OCI-LY1 (cell line): Measurements from ENCODE around the gene LRRC14B.

Experiments
- H2AFZ ChIP-seq: fragments of 200-600 bp; sonication (generic), shearing (Covaris generic); 2 replicates; pipeline ENCODE4 v1.6.0; 2014; ENCODE audit warnings: antibody characterized with exemption, mild to moderate bottlenecking, low read length
- H3F3A ChIP-seq: fragments of 200-600 bp; sonication (generic), shearing (Covaris generic); 2 replicates; pipeline ENCODE4 v1.6.0; 2014; ENCODE audit warnings: mild to moderate bottlenecking, antibody characterized with exemption, low read length, moderate library complexity; ENCODE audit not compliant: insufficient read depth
- H3K27ac ChIP-seq: fragments of 200-600 bp; sonication (generic); 2 replicates; pipeline ENCODE4 v1.5.1; 2014; ENCODE audit warnings: low read length, mixed run types, mild to moderate bottlenecking, low read depth; ENCODE audit not compliant: poor library complexity, severe bottlenecking
- H3K27me3 ChIP-seq: fragments of 200-600 bp; sonication (generic); 2 replicates; pipeline ENCODE4 v1.6.0; 2014; ENCODE audit warnings: antibody characterized with exemption, mild to moderate bottlenecking, low read length, moderate library complexity; ENCODE audit not compliant: insufficient read depth
- H3K36me3 ChIP-seq: fragments of 200-600 bp; sonication (generic); 2 replicates; pipeline ENCODE4 v1.6.1; 2014; ENCODE audit warnings: mild to moderate bottlenecking, antibody characterized with exemption, low read length, moderate library complexity, mixed read lengths; ENCODE audit not compliant: insufficient read depth
- H3K4me1 ChIP-seq: fragments of 200-600 bp; sonication (generic); 2 replicates; pipeline ENCODE4 v1.5.1; 2014; ENCODE audit warnings: mild to moderate bottlenecking, low read length, moderate library complexity; ENCODE audit not compliant: insufficient read depth, severe bottlenecking
- H3K4me2 ChIP-seq: fragments of 200-600 bp; sonication (generic), shearing (Covaris generic); 2 replicates; pipeline ENCODE4 v1.6.1; 2014; ENCODE audit warnings: low read length
- H3K4me3 ChIP-seq: fragments of 200-600 bp; sonication (generic); 2 replicates; pipeline ENCODE4 v1.5.1; 2014; ENCODE audit warnings: low read length, low read depth, mild to moderate bottlenecking, mixed read lengths; ENCODE audit not compliant: poor library complexity, severe bottlenecking
- H3K79me2 ChIP-seq: fragments of 200-600 bp; shearing (Covaris generic); 2 replicates; pipeline ENCODE4 v1.6.1; 2016; ENCODE audit warnings: mixed run types, low read length, mixed read lengths; ENCODE audit not compliant: insufficient read depth
- H3K9ac ChIP-seq: fragments of 200-600 bp; sonication (generic), shearing (Covaris generic); 2 replicates; pipeline ENCODE4 v1.6.1; 2014; ENCODE audit warnings: mild to moderate bottlenecking, low read length, mixed read lengths
- H3K9me2 ChIP-seq: fragments of 200-600 bp; sonication (generic), shearing (Covaris generic); 2 replicates; pipeline ENCODE4 v1.6.1; 2014; ENCODE audit warnings: low read depth, mild to moderate bottlenecking, low read length, mixed read lengths
- H3K9me3 ChIP-seq: fragments of 200-600 bp; shearing (Covaris generic); 2 replicates; pipeline ENCODE4 v1.6.1; 2014; ENCODE audit warnings: low read length, mixed read lengths
- H4K20me1 ChIP-seq: fragments of 200-600 bp; sonication (generic), shearing (Covaris generic); 2 replicates; pipeline ENCODE4 v1.6.0; 2016; ENCODE audit warnings: mild to moderate bottlenecking, low read length; ENCODE audit not compliant: insufficient read depth
- EZH2 ChIP-seq: fragments of 200-600 bp; sonication (generic), shearing (Covaris generic); IDR thresholded peaks from 2 replicates; pipeline ENCODE4 v1.8.0; 2017; ENCODE audit warnings: borderline replicate concordance, mixed run types, mild to moderate bottlenecking, antibody characterized with exemption, low read length, moderate library complexity, mixed read lengths
- TF ChIP-seq, protein P1 (sequence below): fragments of 200-600 bp; sonication (generic), shearing (Covaris generic); IDR thresholded peaks from 2 replicates; pipeline ENCODE4 v1.5.1; 2017; ENCODE audit warnings: mild to moderate bottlenecking, antibody characterized with exemption, low read length, moderate library complexity, mixed read lengths

Gene LRRC14B

DNA sequence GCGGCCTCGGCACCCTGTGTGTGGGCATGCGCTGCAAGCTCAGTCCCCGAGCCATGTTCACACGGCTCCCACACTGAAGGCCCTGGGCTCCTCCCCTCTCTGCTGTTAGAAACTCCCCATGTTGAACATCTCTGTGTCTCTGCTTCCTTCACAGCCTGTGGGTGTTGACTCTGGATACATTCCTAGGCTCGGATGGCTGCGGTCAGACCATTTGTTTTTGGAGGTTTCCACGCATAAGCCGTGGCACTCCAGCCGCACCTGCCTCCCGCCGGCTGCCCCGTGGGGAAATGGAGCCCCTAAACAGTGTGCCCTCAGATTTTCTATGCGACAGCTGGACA is 31.2 kb upstream of the LRRC14B start:
- Histone ChIP-seq H3K9ac (no peak overlapping the region), H3K9me3 (no peaks in the 10 kb centered on the region), H3K36me3 (no peaks in the 10 kb centered on the region), H3K4me1 (peaks cover under 1% of the 10 kb centered on the region), H2AFZ (no peak overlapping the region), H3K27me3 (peaks cover 4% of the 10 kb centered on the region; the same call in 1 of the 2 replicates), H3K27ac (no peak overlapping the region), H3F3A (no peaks in the 10 kb centered on the region), H3K4me2 (no peak overlapping the region), H4K20me1 (no peaks in the 10 kb centered on the region), H3K9me2 (no peaks in the 10 kb centered on the region), H3K4me3 (no peak overlapping the region), H3K79me2 (no peaks in the 10 kb centered on the region)
- TF ChIP-seq EZH2, result no peak
- TF ChIP-seq, protein P1, sequence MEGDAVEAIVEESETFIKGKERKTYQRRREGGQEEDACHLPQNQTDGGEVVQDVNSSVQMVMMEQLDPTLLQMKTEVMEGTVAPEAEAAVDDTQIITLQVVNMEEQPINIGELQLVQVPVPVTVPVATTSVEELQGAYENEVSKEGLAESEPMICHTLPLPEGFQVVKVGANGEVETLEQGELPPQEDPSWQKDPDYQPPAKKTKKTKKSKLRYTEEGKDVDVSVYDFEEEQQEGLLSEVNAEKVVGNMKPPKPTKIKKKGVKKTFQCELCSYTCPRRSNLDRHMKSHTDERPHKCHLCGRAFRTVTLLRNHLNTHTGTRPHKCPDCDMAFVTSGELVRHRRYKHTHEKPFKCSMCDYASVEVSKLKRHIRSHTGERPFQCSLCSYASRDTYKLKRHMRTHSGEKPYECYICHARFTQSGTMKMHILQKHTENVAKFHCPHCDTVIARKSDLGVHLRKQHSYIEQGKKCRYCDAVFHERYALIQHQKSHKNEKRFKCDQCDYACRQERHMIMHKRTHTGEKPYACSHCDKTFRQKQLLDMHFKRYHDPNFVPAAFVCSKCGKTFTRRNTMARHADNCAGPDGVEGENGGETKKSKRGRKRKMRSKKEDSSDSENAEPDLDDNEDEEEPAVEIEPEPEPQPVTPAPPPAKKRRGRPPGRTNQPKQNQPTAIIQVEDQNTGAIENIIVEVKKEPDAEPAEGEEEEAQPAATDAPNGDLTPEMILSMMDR, result no peak

DNA sequence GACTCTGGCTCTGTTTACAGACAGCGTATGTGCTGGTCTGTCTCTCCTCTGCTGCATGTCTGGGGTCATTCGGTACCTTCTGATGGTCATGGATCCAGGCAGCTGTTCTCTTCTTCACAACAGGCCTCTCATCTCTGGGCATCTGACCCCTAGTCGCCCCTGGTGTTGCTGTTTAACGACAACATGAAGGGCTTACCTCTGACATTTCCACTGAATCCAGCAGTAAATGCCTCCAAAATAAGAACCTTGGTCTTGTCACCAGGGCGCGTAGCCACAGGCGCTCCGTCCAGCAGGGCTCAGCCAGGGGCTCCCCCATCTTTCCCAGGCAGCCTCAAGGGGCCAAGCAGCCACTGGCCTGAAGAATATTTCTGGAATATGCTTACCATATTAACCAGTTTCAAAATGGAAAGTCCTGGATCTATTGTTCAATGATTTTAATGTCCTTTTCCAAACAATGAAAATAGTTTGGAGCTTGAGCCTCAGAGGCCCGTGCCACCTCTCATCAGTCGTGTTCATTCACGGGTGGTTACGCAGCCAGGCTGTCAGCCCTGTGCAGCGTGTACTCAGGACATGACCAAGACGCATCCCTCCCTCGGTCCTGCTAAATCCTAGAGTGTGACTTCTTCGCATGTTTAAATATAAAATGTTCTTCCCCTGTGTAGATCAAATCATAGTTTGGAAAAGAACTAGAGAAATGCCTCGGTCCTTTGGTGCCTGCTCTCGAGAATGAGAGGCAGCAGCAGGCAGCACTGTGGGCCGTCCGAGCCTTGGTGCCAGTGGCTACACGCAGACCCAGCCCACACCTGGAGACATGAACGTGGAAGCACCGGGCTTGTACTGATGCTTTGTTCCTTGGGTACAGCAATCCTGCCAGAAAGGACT is 30.1 kb upstream of the LRRC14B start:
- H3F3A ChIP-seq, result no peaks in the 10 kb centered on the region
- no peaks in the 10 kb centered on the region for H3K36me3 ChIP-seq
- no peaks in the 10 kb centered on the region for H3K9me2 ChIP-seq
- H3K27ac ChIP-seq, result no peak overlapping the region
- no peak overlapping the region for H3K4me3 ChIP-seq
- no peak overlapping the region for H3K4me2 ChIP-seq
- H4K20me1 ChIP-seq, result no peaks in the 10 kb centered on the region
- H2AFZ ChIP-seq, result no peak overlapping the region
- no peak for TF ChIP-seq EZH2
- TF ChIP-seq, protein P1, result no peak
- no peaks in the 10 kb centered on the region for H3K4me1 ChIP-seq
- H3K27me3 ChIP-seq, result peaks cover 4% of the 10 kb centered on the region; the same call in 1 of the 2 replicates
- no peaks in the 10 kb centered on the region for H3K9me3 ChIP-seq
- H3K79me2 ChIP-seq, result no peaks in the 10 kb centered on the region
- no peak overlapping the region for H3K9ac ChIP-seq

DNA sequence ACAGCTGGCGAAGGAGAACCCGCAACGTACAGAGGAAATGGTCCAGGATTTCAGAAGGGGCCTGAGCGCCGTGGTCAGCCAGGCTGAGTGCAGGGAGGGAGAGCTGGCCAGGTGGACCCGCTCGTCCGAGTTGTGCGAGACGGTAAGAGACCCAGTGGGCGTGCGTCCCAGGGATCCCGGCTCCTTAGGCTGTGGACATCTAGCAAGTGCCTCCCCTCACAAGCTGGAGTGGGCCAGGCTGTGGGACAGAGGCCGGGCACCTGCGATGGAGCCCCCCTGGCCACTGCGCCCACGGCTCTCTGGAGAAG is 29.5 kb upstream of the LRRC14B start:
- no peaks in the 10 kb centered on the region for H3F3A ChIP-seq
- no peaks in the 10 kb centered on the region for H3K9me2 ChIP-seq
- no peak overlapping the region for H3K4me2 ChIP-seq
- H4K20me1 ChIP-seq, result no peaks in the 10 kb centered on the region
- H3K4me3 ChIP-seq, result no peak overlapping the region
- H3K27ac ChIP-seq, result no peak overlapping the region
- no peak overlapping the region for H2AFZ ChIP-seq
- no peak for TF ChIP-seq EZH2
- TF ChIP-seq, protein P1, result no peak
- peaks cover 4% of the 10 kb centered on the region; the same call in 1 of the 2 replicates for H3K27me3 ChIP-seq
- H3K4me1 ChIP-seq, result no peaks in the 10 kb centered on the region
- no peaks in the 10 kb centered on the region for H3K79me2 ChIP-seq
- no peak overlapping the region for H3K9ac ChIP-seq
- H3K36me3 ChIP-seq, result no peaks in the 10 kb centered on the region
- H3K9me3 ChIP-seq, result no peaks in the 10 kb centered on the region
